B cell (primary cell): ENCODE measurements around the gene SLC16A14. TPM values are rescaled to one million over a fixed set of nuclear protein-coding genes. Genes with fewer than 3 reads are reported as not detected.

Source experiments
- ATAC-seq: fragments of 200-7000 bp; cut with Tn5 transposase; one replicate; pipeline ENCODE4 v1.10.0; 2021; ENCODE audit warnings: low read depth, mild to moderate bottlenecking, moderate number of reproducible peaks, moderate library complexity
- CTCF ChIA-PET: fragments of 350-600 bp; sonication (Branson Sonifier 250); formaldehyde crosslinking; loops from one replicate; lab custom pipeline; 2021; ENCODE audit warnings: antibody characterized with exemption, inconsistent platforms; lab: Charles Lee
- POLR2A ChIA-PET: fragments of 350-600 bp; sonication (Branson Sonifier 250); formaldehyde crosslinking; loops from one replicate; lab custom pipeline; 2021; ENCODE audit warnings: antibody characterized with exemption; lab: Charles Lee
- DNase-seq: peaks from one replicate; pipeline ENCODE4 v3.0.0; 2013
- H2AFZ ChIP-seq: 2 replicates; pipeline ENCODE4 v1.6.1; 2012; ENCODE audit warnings: mild to moderate bottlenecking, low read depth, low read length; ENCODE audit not compliant: insufficient read depth, poor library complexity, severe bottlenecking
- H3K27ac ChIP-seq, 2 donors: 1 replicate in 1 of 2; 2 replicates in 1 of 2; pipeline ENCODE4 v1.5.1; 2012 to 2013; ENCODE audit warnings: low read length in 2 of 2, mild to moderate bottlenecking in 2 of 2, moderate library complexity in 1 of 2
- H3K27me3 ChIP-seq, 4 experiments: fragments of 200-600 bp in 1 of 4; sonication (generic) in 1 of 4; replicated peaks in 1 of 4; 1 replicate in 2 of 4; 2 replicates in 2 of 4; pipeline versions ENCODE4 v1.6.1 to v1.7.0; 2013 to 2016; ENCODE audit warnings: low read length in 3 of 4, mild to moderate bottlenecking in 2 of 4, mixed read lengths in 1 of 4, moderate library complexity in 1 of 4; ENCODE audit not compliant: insufficient read depth in 4 of 4, control insufficient read depth in 3 of 4; ENCODE audit errors: control extremely low read depth in 1 of 4
- H3K36me3 ChIP-seq, 2 experiments: replicated peaks in 1 of 2; 1 replicate in 1 of 2; 2 replicates in 1 of 2; pipeline versions ENCODE4 v1.6.1 to v1.7.1; 2013; ENCODE audit warnings: low read length in 1 of 2; ENCODE audit not compliant: insufficient read depth in 2 of 2, control insufficient read depth in 1 of 2; ENCODE audit errors: control extremely low read depth in 1 of 2, extremely low read depth in 1 of 2
- H3K4me1 ChIP-seq, 2 donors: fragments of 200-600 bp in 1 of 2; sonication (generic) in 1 of 2; 1 replicate in 1 of 2; 2 replicates in 1 of 2; pipeline versions ENCODE4 v1.5.1 to v1.6.1; 2013 to 2017; ENCODE audit warnings: low read length in 2 of 2; ENCODE audit not compliant: control insufficient read depth in 2 of 2, insufficient read depth in 2 of 2
- H3K4me2 ChIP-seq: replicated peaks from 2 replicates; pipeline ENCODE3; 2012; ENCODE audit warnings: mild to moderate bottlenecking, low read depth, low read length; ENCODE audit not compliant: poor library complexity, severe bottlenecking
- H3K4me3 ChIP-seq, 5 experiments: fragments of 200-600 bp in 1 of 5; sonication (generic) in 1 of 5; 1 replicate in 3 of 5; 2 replicates in 2 of 5; pipeline versions ENCODE4 v1.5.1 to v1.7.0; 2011 to 2016; ENCODE audit warnings: low read length in 4 of 5, mild to moderate bottlenecking in 4 of 5, low read depth in 2 of 5, control low read depth in 1 of 5, moderate library complexity in 1 of 5; ENCODE audit not compliant: insufficient read depth in 1 of 5; ENCODE audit errors: control extremely low read depth in 1 of 5, extremely low read depth in 1 of 5
- H3K79me2 ChIP-seq: fragments of 200-600 bp; sonication (generic); one replicate; pipeline ENCODE4 v1.6.0; 2016; ENCODE audit warnings: low read length; ENCODE audit not compliant: control insufficient read depth, insufficient read depth
- H3K9ac ChIP-seq: fragments of 200-600 bp; sonication (generic); 2 replicates; pipeline ENCODE4 v1.6.1; 2017; ENCODE audit warnings: mild to moderate bottlenecking, low read length, moderate library complexity
- H3K9me3 ChIP-seq, 3 donors: one replicate each; pipeline versions ENCODE4 v1.6.1 to v1.7.1; 2013; ENCODE audit warnings: low read length in 2 of 3; ENCODE audit not compliant: control insufficient read depth in 2 of 3, insufficient read depth in 1 of 3; ENCODE audit errors: control extremely low read depth in 1 of 3
- H4K20me1 ChIP-seq: 2 replicates; pipeline ENCODE4 v1.6.0; 2012; ENCODE audit warnings: mild to moderate bottlenecking, low read length; ENCODE audit not compliant: insufficient read depth, control insufficient read depth, poor library complexity, severe bottlenecking
- H3K27ac Mint-ChIP-seq: one replicate; pipeline ENCODE4 v1.8.0; 2021; ENCODE audit warnings: mixed read lengths
- H3K27me3 Mint-ChIP-seq: one replicate; pipeline ENCODE4 v1.8.0; 2021; ENCODE audit warnings: mixed read lengths
- H3K4me1 Mint-ChIP-seq: one replicate; pipeline ENCODE4 v1.8.0; 2021; ENCODE audit warnings: mixed read lengths
- H3K4me3 Mint-ChIP-seq: one replicate; pipeline ENCODE4 v1.8.0; 2021; ENCODE audit warnings: mixed read lengths
- H3K9me3 Mint-ChIP-seq: one replicate; pipeline ENCODE4 v1.8.0; 2022; ENCODE audit warnings: mixed read lengths; ENCODE audit not compliant: insufficient read depth
- CTCF ChIP-seq: fragments of 200-600 bp; IDR thresholded peaks from one replicate; pipeline ENCODE4 v1.8.0; 2022; ENCODE audit warnings: antibody characterized with exemption, mild to moderate bottlenecking
- EZH2 ChIP-seq: IDR thresholded peaks from 2 replicates; pipeline ENCODE4 v1.6.1; 2012; ENCODE audit warnings: borderline replicate concordance, low read depth, mild to moderate bottlenecking, moderate library complexity, low read length; ENCODE audit not compliant: insufficient read depth, poor library complexity, severe bottlenecking
- WGBS: methylation state at CpG from one replicate; pipeline ENCODE4 v1.1.5; 2013; ENCODE audit warnings: missing lambda C conversion rate; ENCODE audit not compliant: insufficient coverage; 5-methylcytosine and 5-hydroxymethylcytosine counted together
- intact Hi-C: fragments of 100-400 bp; cut with micrococcal nuclease; formaldehyde crosslinking; loops from one replicate; pipeline ENCODE4 v1.10.0; 2022
- polyA plus RNA-seq: library from polyadenylated mRNA; depleted of rRNA; stranded (reverse); fragments of >200 nt; gene quantifications from 2 replicates; pipeline ENCODE4 v1.2.3, GENCODE V29; 2012
- total RNA-seq, 2 donors: library from RNA; stranded (reverse); fragments of 120-200 nt in 1 of 2; gene quantifications; 1 replicate in 1 of 2; 2 replicates in 1 of 2; pipeline versions ENCODE4 v1.2.3 to v1.2.4, GENCODE V29; 2013 to 2022

The SLC16A14 gene
- total and polyA plus RNA-seq, 2 donors (not counting 1 experiment from before 2014, with no cell fraction given): 0.18 to 2.4 TPM

GRCh38 chr2:230043461-230043860, 25.3 kb downstream of the SLC16A14 start:
- no peaks in the 10 kb centered on the region for H3K79me2 ChIP-seq
- peaks cover 2% of the 10 kb centered on the region for H3K4me1 Mint-ChIP-seq
- intact Hi-C loops: no loop called here
- H3K4me3 Mint-ChIP-seq: no peak overlapping the region
- no peaks in the 10 kb centered on the region for H3K4me1 ChIP-seq
- H3K27me3 Mint-ChIP-seq: no peaks in the 10 kb centered on the region
- no peak overlapping the region for H3K4me2 ChIP-seq
- ATAC-seq: no peak
- ChIA-PET CTCF (no interaction called here), POLR2A (no interaction called here)
- no peak overlapping the region for H3K9ac ChIP-seq
- H3K36me3 ChIP-seq: no peaks in the 10 kb centered on the region
- H3K9me3 Mint-ChIP-seq: no peaks in the 10 kb centered on the region
- no peak for TF ChIP-seq EZH2
- TF ChIP-seq CTCF: no peak
- H3K27ac Mint-ChIP-seq: no peak overlapping the region
- H4K20me1 ChIP-seq: no peaks in the 10 kb centered on the region
- H3K27ac ChIP-seq: no peak overlapping the region
- WGBS: 95% methylated on average over 2 of the region's 2 CpGs
- no peak overlapping the region for H3K4me3 ChIP-seq
- H3K9me3 ChIP-seq: no peaks in the 10 kb centered on the region
- H3K27me3 ChIP-seq: no peaks in the 10 kb centered on the region
- H2AFZ ChIP-seq: no peak overlapping the region
- DNase-seq: no peak

- intact Hi-C loops: no loop called here
- no peak overlapping the region for H3K27ac Mint-ChIP-seq
Measured at GRCh38 chr2:230043025-230043424, 25.7 kb downstream of the SLC16A14 start.

More at GRCh38 chr2:230043025-230043424, 25.7 kb downstream of the SLC16A14 start:
- Histone ChIP-seq H4K20me1 (no peaks in the 10 kb centered on the region), H3K9ac (no peak overlapping the region), H3K4me2 (no peak overlapping the region), H2AFZ (no peak overlapping the region), H3K4me3 (no peak overlapping the region), H3K27me3 (no peaks in the 10 kb centered on the region), H3K9me3 (no peaks in the 10 kb centered on the region), H3K4me1 (no peaks in the 10 kb centered on the region), H3K36me3 (no peaks in the 10 kb centered on the region), H3K27ac (no peak overlapping the region), H3K79me2 (no peaks in the 10 kb centered on the region)
- ChIA-PET CTCF (no interaction called here), POLR2A (no interaction called here)
- no peak overlapping the region for H3K4me3 Mint-ChIP-seq
- ATAC-seq (no peak), DNase-seq (no peak)
- H3K4me1 Mint-ChIP-seq: no peaks in the 10 kb centered on the region
- TF ChIP-seq CTCF (no peak), EZH2 (no peak)
- WGBS: 93% methylated on average over 3 of the region's 5 CpGs
- H3K9me3 Mint-ChIP-seq: no peaks in the 10 kb centered on the region
- H3K27me3 Mint-ChIP-seq: no peaks in the 10 kb centered on the region
